Ovary (tissue), 3 donors: ENCODE measurements around the gene CADPS.

ENCODE experiments used
- CTCF ChIP-seq, 3 donors: fragments of 450-650 bp in 2 of 3; fragments of 200-600 bp in 1 of 3; IDR thresholded peaks; one replicate each; pipeline versions ENCODE4 v1.5.1 to v1.8.0; 2016 to 2022; ENCODE audit warnings: antibody characterized with exemption in 3 of 3, mild to moderate bottlenecking in 1 of 3
- EP300 ChIP-seq: sonication (generic); formaldehyde crosslinking; IDR thresholded peaks from one replicate; pipeline ENCODE4 v1.6.1; 2017; ENCODE audit warnings: antibody characterized with exemption
- POLR2A ChIP-seq: fragments of 450-650 bp; IDR thresholded peaks from one replicate; pipeline ENCODE4 v1.6.1; 2017; ENCODE audit warnings: antibody characterized with exemption, mild to moderate bottlenecking, moderate library complexity
- donor health status: DM: no; HTN: no; CAD: no.

- no peak for TF ChIP-seq CTCF (IDR thresholded peaks at IDR 0.05)
- no peak for TF ChIP-seq POLR2A
- no peak for TF ChIP-seq EP300
Measured at GRCh38 chr3:62372621-62373041, 502.6 kb downstream of the CADPS start.
